CD14-positive monocyte (primary cell): ENCODE data around the gene MAML3. TPM values are rescaled to one million over a fixed set of nuclear protein-coding genes. Genes with fewer than 3 reads are reported as not detected.
A peak's percentile ranks its signal among the peaks of the same experiment; 100 is the strongest.

Source experiments
- DNase-seq, 3 donors: peaks; one replicate each; pipeline ENCODE4 v3.0.0-alpha.2; 2011 to 2022
- H2AFZ ChIP-seq: 2 replicates; pipeline ENCODE4 v1.6.0; 2012; ENCODE audit warnings: mild to moderate bottlenecking, low read depth, low read length, inconsistent platforms; ENCODE audit not compliant: insufficient read depth, poor library complexity, severe bottlenecking
- H3K27ac ChIP-seq, 2 donors: 1 replicate in 1 of 2; 2 replicates in 1 of 2; pipeline ENCODE4 v1.5.1; 2012 to 2013; ENCODE audit warnings: low read length in 2 of 2, control low read depth in 1 of 2, inconsistent platforms in 1 of 2, low read depth in 1 of 2, mild to moderate bottlenecking in 1 of 2
- H3K27me3 ChIP-seq, 2 donors: one replicate each; pipeline versions ENCODE4 v1.6.0 to v1.6.1; 2011 to 2013; ENCODE audit warnings: low read length in 2 of 2; ENCODE audit not compliant: control insufficient read depth in 2 of 2, insufficient read depth in 2 of 2
- H3K36me3 ChIP-seq, 2 donors: replicated peaks in 1 of 2; 1 replicate in 1 of 2; 2 replicates in 1 of 2; pipeline versions ENCODE4 v1.5.1 to v1.6.1; 2012 to 2013; ENCODE audit warnings: low read length in 2 of 2, control low read depth in 1 of 2, inconsistent platforms in 1 of 2, mild to moderate bottlenecking in 1 of 2; ENCODE audit not compliant: insufficient read depth in 2 of 2, control insufficient read depth in 1 of 2
- H3K4me1 ChIP-seq, 2 donors: 1 replicate in 1 of 2; 2 replicates in 1 of 2; pipeline versions ENCODE4 v1.5.1 to v1.6.1; 2012 to 2013; ENCODE audit warnings: low read length in 2 of 2, control low read depth in 1 of 2, inconsistent platforms in 1 of 2, mild to moderate bottlenecking in 1 of 2, moderate library complexity in 1 of 2; ENCODE audit not compliant: insufficient read depth in 2 of 2, control insufficient read depth in 1 of 2
- H3K4me2 ChIP-seq: replicated peaks from 2 replicates; pipeline ENCODE3; 2012; ENCODE audit warnings: low read length, moderate library complexity, mild to moderate bottlenecking; ENCODE audit not compliant: poor library complexity, severe bottlenecking; ENCODE audit errors: extremely low read depth
- H3K4me3 ChIP-seq, 3 experiments: fragments of 200-600 bp in 1 of 3; sonication (generic) in 1 of 3; replicated peaks in 1 of 3; 1 replicate in 2 of 3; 2 replicates in 1 of 3; pipeline ENCODE4 v1.5.1; 2011 to 2013; ENCODE audit warnings: low read length in 3 of 3, mild to moderate bottlenecking in 3 of 3, control low read depth in 2 of 3, low read depth in 2 of 3, inconsistent platforms in 1 of 3, moderate library complexity in 1 of 3
- H3K79me2 ChIP-seq: 2 replicates; pipeline ENCODE4 v1.6.0; 2012; ENCODE audit warnings: mild to moderate bottlenecking, control low read depth, inconsistent platforms, low read length, moderate library complexity; ENCODE audit not compliant: insufficient read depth
- H3K9ac ChIP-seq: 2 replicates; pipeline ENCODE4 v1.6.0; 2017; ENCODE audit warnings: low read length, mild to moderate bottlenecking; ENCODE audit not compliant: insufficient read depth, poor library complexity, severe bottlenecking
- H3K9me3 ChIP-seq, 2 donors: replicated peaks in 1 of 2; 1 replicate in 1 of 2; 2 replicates in 1 of 2; pipeline versions ENCODE4 v1.5.1 to v1.6.1; 2012 to 2013; ENCODE audit warnings: low read length in 2 of 2, control low read depth in 1 of 2; ENCODE audit not compliant: control insufficient read depth in 1 of 2, insufficient read depth in 1 of 2
- H4K20me1 ChIP-seq: 2 replicates; pipeline ENCODE4 v1.6.0; 2012; ENCODE audit warnings: mild to moderate bottlenecking, low read length, control low read depth, moderate library complexity; ENCODE audit not compliant: insufficient read depth
- H3K27ac Mint-ChIP-seq, 7 donors: one replicate each; pipeline ENCODE4 v1.8.0; 2020; ENCODE audit warnings: mild to moderate bottlenecking in 7 of 7, mixed read lengths in 7 of 7, moderate library complexity in 6 of 7, inconsistent platforms in 2 of 7
- H3K27me3 Mint-ChIP-seq, 3 donors: one replicate each; pipeline ENCODE4 v1.8.0; 2021 to 2022; ENCODE audit warnings: low read depth in 3 of 3, mild to moderate bottlenecking in 3 of 3, mixed read lengths in 3 of 3, moderate library complexity in 3 of 3, inconsistent platforms in 1 of 3
- H3K36me3 Mint-ChIP-seq, 2 donors: one replicate each; pipeline ENCODE4 v1.8.0; 2020; ENCODE audit warnings: mixed read lengths in 2 of 2, inconsistent platforms in 1 of 2, mild to moderate bottlenecking in 1 of 2
- H3K4me1 Mint-ChIP-seq: one replicate; pipeline ENCODE4 v1.8.0; 2020; ENCODE audit warnings: mild to moderate bottlenecking, mixed read lengths
- H3K4me3 Mint-ChIP-seq, 2 donors: one replicate each; pipeline ENCODE4 v1.8.0; 2020; ENCODE audit warnings: mild to moderate bottlenecking in 2 of 2, mixed read lengths in 2 of 2, moderate library complexity in 1 of 2
- H3K9me3 Mint-ChIP-seq, 7 donors: one replicate each; pipeline ENCODE4 v1.8.0; 2020 to 2022; ENCODE audit warnings: mixed read lengths in 7 of 7, mild to moderate bottlenecking in 6 of 7, moderate library complexity in 6 of 7, inconsistent platforms in 2 of 7
- CTCF ChIP-seq: fragments of 200-600 bp; IDR thresholded peaks from one replicate; pipeline ENCODE4 v1.8.0; 2022; ENCODE audit warnings: antibody characterized with exemption, mild to moderate bottlenecking
- WGBS: methylation state at CpG from one replicate; pipeline ENCODE4 v1.1.5; 2013; ENCODE audit warnings: missing lambda C conversion rate; ENCODE audit not compliant: insufficient coverage; 5-methylcytosine and 5-hydroxymethylcytosine counted together
- intact Hi-C, 2 donors: fragments of 100-400 bp; cut with micrococcal nuclease; formaldehyde crosslinking; loops; one replicate each; pipeline versions ENCODE4 v1.15.0 to v1.15.1; 2023
- polyA plus RNA-seq, 3 donors: library from polyadenylated mRNA; depleted of rRNA in 1 of 3; unstranded in 2 of 3; stranded (reverse) in 1 of 3; fragments of 300-500 nt in 2 of 3; fragments of >200 nt in 1 of 3; fragmentation: Illumina TruSeq in 2 of 3; gene quantifications; 1 replicate in 2 of 3; 2 replicates in 1 of 3; pipeline ENCODE4 v1.2.3, GENCODE V29; 2012 to 2021

The MAML3 gene
- polyA plus RNA-seq, 3 donors, result 1.5 to 6.5 (median 2.3) TPM

DNA sequence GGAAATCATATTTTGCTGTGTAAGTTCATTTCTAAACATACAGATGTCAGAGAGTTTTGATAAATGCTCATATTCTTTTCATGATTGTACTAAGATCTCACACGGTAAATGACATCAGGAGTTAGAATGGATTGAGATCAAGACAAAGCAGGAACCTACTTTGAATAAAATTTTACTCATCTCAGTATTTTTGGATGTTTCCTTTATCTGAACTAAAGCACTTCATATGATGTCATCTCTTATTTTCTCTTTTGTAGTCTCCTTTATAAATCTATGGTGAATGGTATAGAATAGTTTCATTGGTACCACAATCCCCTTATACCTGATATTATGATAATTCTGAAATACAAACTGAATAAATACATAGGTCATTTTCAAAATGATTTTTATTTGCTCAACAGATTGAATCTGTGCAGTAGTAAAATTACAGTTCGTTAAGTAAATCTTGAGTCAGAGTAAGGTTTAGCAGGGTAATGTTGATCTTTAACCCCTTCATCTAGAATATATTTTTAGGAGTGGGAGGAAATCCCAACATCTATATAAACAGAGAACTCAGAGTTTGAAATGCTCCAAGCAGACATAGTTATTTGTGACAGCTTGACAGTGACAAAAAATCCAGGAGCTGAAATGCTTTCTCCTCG lies 308.4 kb downstream of the MAML3 start:
- H3K4me3 ChIP-seq, result no peak overlapping the region
- no peak for DNase-seq
- no peak for TF ChIP-seq CTCF
- Mint-ChIP-seq H3K4me3 (no peak overlapping the region), H3K36me3 (peaks cover 0 to 2% of the 10 kb centered on the region in 2 donors), H3K27ac (peak overlapping the region in 2 of 7 donors; percentile 8 to 39), H3K4me1 (peaks cover 47% of the 10 kb centered on the region), H3K27me3 (peaks cover 0 to 1% (median 0%) of the 10 kb centered on the region in 3 donors), H3K9me3 (no peaks in the 10 kb centered on the region)
- H3K27ac ChIP-seq, result peak overlapping the region in 1 of 2 donors; percentile 65
- H2AFZ ChIP-seq, result no peak overlapping the region
- no CpG with 5 or more reads among the region's 3 CpGs for WGBS
- no peaks in the 10 kb centered on the region for H3K9me3 ChIP-seq
- H3K79me2 ChIP-seq, result no peaks in the 10 kb centered on the region
- no peaks in the 10 kb centered on the region for H3K36me3 ChIP-seq
- peaks cover 6% of the 10 kb centered on the region for H4K20me1 ChIP-seq
- intact Hi-C loops, result no loop called here
- peaks cover 43 to 47% of the 10 kb centered on the region in 2 donors for H3K4me1 ChIP-seq
- no peak overlapping the region for H3K9ac ChIP-seq
- no peak overlapping the region for H3K4me2 ChIP-seq
- H3K27me3 ChIP-seq, result no peaks in the 10 kb centered on the region

DNA sequence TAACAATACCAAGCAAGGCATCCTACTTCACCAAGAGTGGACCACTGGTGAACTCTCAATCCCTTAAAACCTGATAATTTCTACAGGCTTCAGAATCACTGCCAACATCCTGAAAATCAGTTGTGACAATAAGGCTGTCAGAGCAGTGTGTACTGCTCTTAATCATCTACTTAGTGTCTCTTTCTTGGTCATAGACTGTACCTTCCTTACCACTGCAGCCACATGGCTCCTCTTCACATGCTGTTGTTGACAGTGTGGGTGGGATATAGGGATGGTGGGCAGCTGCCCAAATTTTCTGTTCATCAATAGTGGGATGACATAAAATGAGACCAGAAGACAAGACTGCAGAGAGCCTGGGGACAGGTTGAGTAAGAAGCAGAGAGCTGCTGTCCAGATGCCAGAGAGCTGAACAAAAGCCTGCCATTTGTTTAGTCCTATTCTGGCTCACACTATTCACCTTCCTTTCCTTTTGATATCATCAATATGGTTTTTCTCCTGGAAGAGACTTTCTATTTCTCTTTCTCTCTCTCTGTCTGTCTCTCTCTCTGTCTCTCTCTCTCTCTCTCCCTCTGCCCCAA lies 309.4 kb downstream of the MAML3 start:
- no peak for DNase-seq
- intact Hi-C loops, result no loop called here

More for the DNA sequence above, 309.4 kb downstream of the MAML3 start:
- no peak overlapping the region for H3K9ac ChIP-seq
- peaks cover 49 to 55% of the 10 kb centered on the region in 2 donors for H3K4me1 ChIP-seq
- H3K4me3 Mint-ChIP-seq, result no peak overlapping the region
- peaks cover 0 to 7% of the 10 kb centered on the region in 2 donors for H3K36me3 Mint-ChIP-seq
- no peaks in the 10 kb centered on the region for H3K9me3 Mint-ChIP-seq
- TF ChIP-seq CTCF, result no peak
- peak overlapping the region in 1 of 2 donors; percentile 65 for H3K27ac ChIP-seq
- no peak overlapping the region for H3K4me3 ChIP-seq
- peak overlapping the region in 6 of 7 donors; percentile 38 to 87 (median 64) for H3K27ac Mint-ChIP-seq
- H3K4me2 ChIP-seq, result no peak overlapping the region
- H2AFZ ChIP-seq, result no peak overlapping the region
- H3K27me3 Mint-ChIP-seq, result no peaks in the 10 kb centered on the region
- peaks cover 54% of the 10 kb centered on the region for H3K4me1 Mint-ChIP-seq
- peaks cover 6% of the 10 kb centered on the region for H4K20me1 ChIP-seq
- H3K79me2 ChIP-seq, result no peaks in the 10 kb centered on the region
- no peaks in the 10 kb centered on the region for H3K36me3 ChIP-seq
- no peaks in the 10 kb centered on the region for H3K9me3 ChIP-seq
- no peaks in the 10 kb centered on the region for H3K27me3 ChIP-seq
